Loucy (cell line): Measurements from ENCODE around the gene TSPEAR.

Source experiments
- H2AFZ ChIP-seq: fragments of 200-600 bp; sonication (generic); 2 replicates; pipeline ENCODE4 v1.6.0; 2016; ENCODE audit warnings: antibody characterized with exemption, mild to moderate bottlenecking, low read length, moderate library complexity
- H3F3A ChIP-seq: fragments of 200-600 bp; 2 replicates; pipeline ENCODE4 v1.6.0; 2016; ENCODE audit warnings: antibody characterized with exemption, low read depth, mild to moderate bottlenecking
- H3K27me3 ChIP-seq: fragments of 200-600 bp; sonication (generic); 2 replicates; pipeline ENCODE4 v1.6.1; 2014; ENCODE audit warnings: low read length, mild to moderate bottlenecking; ENCODE audit not compliant: insufficient read depth, poor library complexity, severe bottlenecking
- H3K36me3 ChIP-seq: fragments of 200-600 bp; sonication (generic); 2 replicates; pipeline ENCODE4 v1.6.1; 2016; ENCODE audit warnings: low read length; ENCODE audit not compliant: insufficient read depth
- H3K4me1 ChIP-seq: fragments of 200-600 bp; sonication (generic); 2 replicates; pipeline ENCODE4 v1.5.1; 2014; ENCODE audit warnings: low read length, mild to moderate bottlenecking; ENCODE audit not compliant: insufficient read depth, poor library complexity, severe bottlenecking
- H3K4me2 ChIP-seq: fragments of 200-600 bp; sonication (generic); 2 replicates; pipeline ENCODE4 v1.6.0; 2014; ENCODE audit warnings: antibody characterized with exemption, low read length, low read depth, mild to moderate bottlenecking; ENCODE audit not compliant: poor library complexity, severe bottlenecking
- H3K4me3 ChIP-seq: fragments of 200-600 bp; sonication (generic); 2 replicates; pipeline ENCODE4 v1.5.1; 2014; ENCODE audit warnings: low read length, mild to moderate bottlenecking, mixed read lengths; ENCODE audit not compliant: poor library complexity, severe bottlenecking
- H3K79me2 ChIP-seq: fragments of 200-600 bp; sonication (generic); 2 replicates; pipeline ENCODE4 v1.6.1; 2014; ENCODE audit warnings: low read length; ENCODE audit not compliant: insufficient read depth
- H3K9ac ChIP-seq: fragments of 200-600 bp; sonication (generic); 2 replicates; pipeline ENCODE4 v1.6.0; 2014; ENCODE audit warnings: mild to moderate bottlenecking, low read depth, low read length, moderate library complexity; ENCODE audit not compliant: poor library complexity, severe bottlenecking
- H3K9me2 ChIP-seq: fragments of 200-600 bp; sonication (generic); replicated peaks from 2 replicates; pipeline ENCODE4 v1.6.1; 2016; ENCODE audit warnings: low read depth, low read length, mixed read lengths
- H3K9me3 ChIP-seq: fragments of 200-600 bp; sonication (generic); 2 replicates; pipeline ENCODE4 v1.6.1; 2014; ENCODE audit warnings: mild to moderate bottlenecking, antibody characterized with exemption, low read length, low read depth; ENCODE audit not compliant: insufficient read depth
- H4K20me1 ChIP-seq: fragments of 200-600 bp; sonication (generic); 2 replicates; pipeline ENCODE4 v1.6.0; 2014; ENCODE audit warnings: antibody characterized with exemption, low read length, mild to moderate bottlenecking; ENCODE audit not compliant: insufficient read depth, poor library complexity, severe bottlenecking
- CTCF ChIP-seq: fragments of 200-600 bp; sonication (generic); conservative IDR thresholded peaks from 2 replicates; pipeline ENCODE4 v1.5.1; 2014; ENCODE audit warnings: mild to moderate bottlenecking, antibody characterized with exemption, low read length
- EZH2phosphoT487 ChIP-seq: fragments of 200-600 bp; IDR thresholded peaks from 2 replicates; pipeline ENCODE4 v1.6.1; 2018; ENCODE audit warnings: antibody characterized with exemption, mild to moderate bottlenecking, moderate library complexity, borderline replicate concordance

Gene TSPEAR

GRCh38 chr21:44527983-44528633 lies 183.3 kb downstream of the TSPEAR start:
- Histone ChIP-seq H3K9me2 (no peaks in the 10 kb centered on the region), H3K9ac (no peak overlapping the region)

DNA sequence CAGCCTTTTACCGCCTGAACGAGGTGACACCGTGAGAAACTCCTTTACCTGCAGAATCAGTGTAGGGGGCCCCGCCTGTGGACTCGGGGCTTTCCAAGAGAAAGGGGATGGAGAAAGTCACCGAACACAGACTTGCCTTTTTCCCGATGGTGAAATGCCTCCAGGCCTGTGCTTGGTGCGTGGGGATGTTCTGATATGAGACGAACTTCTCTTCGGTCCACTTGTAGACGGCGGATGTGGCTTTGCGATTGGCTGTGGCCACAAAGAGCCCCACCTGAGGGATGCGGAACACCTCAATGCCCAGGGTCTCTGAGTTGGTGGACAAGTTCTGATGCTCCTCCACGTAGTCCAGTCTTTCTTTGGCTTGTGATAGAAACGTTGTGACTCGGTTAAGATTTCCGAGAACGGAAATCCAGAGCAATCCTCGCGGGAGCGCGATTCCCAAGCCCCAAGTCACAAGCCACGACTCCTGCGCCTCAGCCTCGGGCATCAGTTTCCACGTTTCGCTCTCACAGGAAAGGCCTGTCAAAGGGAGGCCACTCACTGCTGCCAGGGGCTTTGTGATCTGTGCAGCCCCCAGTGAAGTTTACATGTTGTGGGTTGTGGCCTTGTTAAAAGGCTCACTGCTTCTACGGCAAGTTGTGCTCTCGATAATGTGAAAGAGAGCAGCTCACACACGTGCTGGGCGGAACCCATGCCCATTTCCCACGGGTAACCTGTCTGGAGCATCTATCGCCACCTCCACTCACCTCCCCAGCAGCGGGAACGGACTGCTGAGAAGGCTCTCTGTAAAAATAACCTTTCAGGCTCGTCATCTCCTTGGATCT lies 184.0 kb downstream of the TSPEAR start:
- TF ChIP-seq EZH2phosphoT487 (no peak), CTCF (no peak)
- H2AFZ ChIP-seq: no peak overlapping the region

More at GRCh38 chr21:44527983-44528633, 183.3 kb downstream of the TSPEAR start:
- Histone ChIP-seq H3K4me1 (no peaks in the 10 kb centered on the region), H3F3A (no peaks in the 10 kb centered on the region), H3K4me3 (no peak overlapping the region), H3K4me2 (no peak overlapping the region), H3K79me2 (no peaks in the 10 kb centered on the region), H3K36me3 (no peaks in the 10 kb centered on the region), H4K20me1 (no peaks in the 10 kb centered on the region), H3K9me3 (peaks cover 11% of the 10 kb centered on the region; the same call in 1 of the 2 replicates), H2AFZ (no peak overlapping the region), H3K27me3 (no peaks in the 10 kb centered on the region)
- TF ChIP-seq EZH2phosphoT487: no peak
- no peak for TF ChIP-seq CTCF

GRCh38 chr21:44526096-44526997 lies 185.0 kb downstream of the TSPEAR start:
- Histone ChIP-seq H3K4me2 (no peak overlapping the region), H3K9me3 (peaks cover 11% of the 10 kb centered on the region; the same call in 1 of the 2 replicates), H3K9me2 (no peaks in the 10 kb centered on the region), H3K9ac (no peak overlapping the region), H4K20me1 (no peaks in the 10 kb centered on the region), H3F3A (no peaks in the 10 kb centered on the region), H3K4me1 (no peaks in the 10 kb centered on the region), H3K79me2 (no peaks in the 10 kb centered on the region), H3K36me3 (no peaks in the 10 kb centered on the region), H3K4me3 (no peak overlapping the region), H2AFZ (no peak overlapping the region), H3K27me3 (no peaks in the 10 kb centered on the region)
- no peak for TF ChIP-seq CTCF
- no peak for TF ChIP-seq EZH2phosphoT487

More for the DNA sequence above, 184.0 kb downstream of the TSPEAR start:
- Histone ChIP-seq H3K27me3 (no peaks in the 10 kb centered on the region), H3K9me3 (peaks cover 11% of the 10 kb centered on the region; the same call in 1 of the 2 replicates), H3F3A (no peaks in the 10 kb centered on the region), H3K36me3 (no peaks in the 10 kb centered on the region), H3K4me3 (no peak overlapping the region), H3K9ac (no peak overlapping the region), H3K4me2 (no peak overlapping the region), H3K9me2 (no peaks in the 10 kb centered on the region), H4K20me1 (no peaks in the 10 kb centered on the region), H3K79me2 (no peaks in the 10 kb centered on the region), H3K4me1 (no peaks in the 10 kb centered on the region)
